Left hindlimb (tissue), 1 donor: ENCODE data around the gene PRR30.
A peak's percentile ranks its signal among the peaks of the same experiment; 100 is the strongest.
"Not testable (repeated sequence)": the region's sequence is repeated elsewhere in the genome, so short reads cannot be mapped to it uniquely, and the experiment has no call there.

ENCODE experiments used
- DNase-seq: peaks from one replicate; pipeline ENCODE4 v3.0.0-alpha.2; 2018

Gene PRR30

GRCh38 chr2:27127883-27128667 is 11.1 kb downstream of the PRR30 start:
- DNase-seq = no peak

DNA sequence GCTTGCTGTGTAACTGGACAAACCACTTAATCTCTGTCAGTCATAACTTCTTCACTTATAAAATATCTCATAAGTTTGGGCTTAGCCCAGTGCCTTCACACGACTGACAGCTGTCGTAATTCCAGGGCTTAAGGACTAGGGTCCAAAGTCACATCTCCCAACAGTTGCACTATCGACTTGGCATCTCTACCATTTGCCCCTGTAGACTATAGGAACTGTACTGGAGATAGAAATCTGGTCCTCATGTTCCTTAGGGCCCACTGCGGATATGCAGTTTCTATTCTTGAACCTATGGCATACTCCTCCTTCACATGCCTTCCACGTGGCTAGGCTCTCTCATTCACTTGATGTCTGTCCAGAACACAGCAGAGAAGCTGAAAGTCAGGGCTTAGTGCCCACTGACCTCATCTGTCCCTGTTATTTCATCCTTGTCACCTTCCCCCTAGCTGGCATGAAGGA is 12.9 kb downstream of the PRR30 start:
- DNase-seq = no peak

DNA sequence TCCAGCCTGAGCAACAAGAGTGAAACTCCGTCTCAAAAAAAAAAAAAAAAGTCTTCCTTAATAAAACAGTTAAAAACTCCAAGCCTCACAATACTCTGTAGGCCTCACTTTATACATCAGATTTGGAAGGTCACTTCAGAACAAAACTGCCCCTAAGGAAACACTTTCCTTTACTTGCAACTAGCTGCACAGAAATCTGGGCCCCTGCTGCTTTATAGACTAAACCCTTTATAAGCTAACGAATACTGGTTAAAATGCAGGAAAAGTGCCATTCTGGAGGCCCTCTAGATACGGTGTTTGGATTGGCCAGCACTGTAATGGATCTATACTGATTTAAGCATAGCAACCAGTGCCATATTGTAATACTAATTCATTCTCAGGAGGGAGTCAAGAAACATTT is 14.1 kb downstream of the PRR30 start:
- no peak for DNase-seq

DNA sequence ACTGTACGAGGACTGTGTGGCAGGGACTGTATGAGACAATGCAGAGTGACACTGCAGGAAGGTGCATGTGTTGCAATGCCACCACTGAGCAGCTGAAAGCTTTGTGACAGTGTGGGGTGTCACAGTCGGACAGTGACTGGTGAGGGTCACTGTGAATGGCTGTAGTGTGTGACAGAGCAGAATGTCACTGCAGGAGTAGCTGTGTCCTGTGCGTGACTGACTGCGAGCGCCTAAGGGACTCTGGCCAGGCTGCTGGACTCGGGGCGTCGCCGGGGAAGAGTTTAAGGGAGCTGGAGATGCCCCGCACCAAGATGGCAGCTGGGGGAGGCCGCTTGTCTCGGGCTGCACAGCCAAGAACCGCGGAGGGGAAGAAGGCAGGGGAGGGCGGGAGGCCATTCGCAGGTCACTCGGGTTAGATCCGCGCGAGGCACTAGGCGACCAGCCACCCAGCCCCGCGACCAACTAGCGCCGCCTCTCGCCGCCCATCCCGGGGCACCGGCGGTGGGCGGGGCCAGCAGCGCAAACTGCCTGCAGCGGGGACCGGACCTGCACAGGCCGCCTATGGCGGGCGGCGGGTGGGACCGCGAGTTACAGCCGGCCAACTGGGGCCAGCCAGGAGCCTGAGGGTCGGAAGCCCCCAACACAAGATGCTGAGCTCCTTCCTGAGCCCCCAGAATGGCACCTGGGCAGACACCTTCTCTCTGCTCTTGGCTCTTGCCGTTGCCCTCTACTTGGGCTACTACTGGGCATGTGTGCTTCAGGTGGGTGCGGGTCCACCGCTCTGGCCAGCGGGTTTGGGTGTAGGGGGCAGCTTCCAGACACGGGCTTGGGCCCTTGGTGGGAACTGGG is 15.7 kb downstream of the PRR30 start, which contains the start of gene ABHD1:
TSS of gene ABHD1 (plus strand) at position 514 of the 849 bp plus-strand sequence. CDS start at position 648, 134 bp downstream.
- DNase-seq = peak; percentile 55

GRCh38 chr2:27122791-27123190 is 16.4 kb downstream of the PRR30 start:
- DNase-seq = no peak

GRCh38 chr2:27121906-27122305 is 17.3 kb downstream of the PRR30 start:
- DNase-seq = no peak

GRCh38 chr2:27119330-27119670 is 19.9 kb downstream of the PRR30 start:
- not testable (repeated sequence) for DNase-seq

GRCh38 chr2:27118525-27119329 is 20.5 kb downstream of the PRR30 start, which contains the start of gene CGREF1:
TSS of gene CGREF1 (minus strand) at chr2:27119128. CDS start at chr2:27104366, 14,762 bp downstream.
- no peak for DNase-seq

GRCh38 chr2:27117995-27118524 is 21.1 kb downstream of the PRR30 start:
- no peak for DNase-seq

DNA sequence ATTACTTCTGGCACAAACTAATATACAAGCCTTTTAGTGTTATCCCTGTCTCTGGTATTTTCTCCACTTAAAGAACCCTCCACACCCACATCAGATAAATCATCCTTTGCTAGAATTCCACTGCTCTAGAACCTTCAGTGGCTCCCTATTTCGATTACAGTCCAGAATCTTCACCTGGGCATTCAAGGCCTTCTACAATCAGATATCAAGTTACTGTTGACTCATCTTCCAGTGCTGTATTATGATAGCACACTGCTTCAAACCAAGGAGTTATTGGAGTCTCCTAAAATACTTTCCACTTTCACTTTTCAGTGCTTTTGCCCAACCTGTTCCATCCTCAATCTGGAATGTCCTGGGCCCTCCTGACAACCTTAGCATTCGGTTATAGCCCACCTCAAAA is 23.7 kb downstream of the PRR30 start:
- no peak for DNase-seq

DNA sequence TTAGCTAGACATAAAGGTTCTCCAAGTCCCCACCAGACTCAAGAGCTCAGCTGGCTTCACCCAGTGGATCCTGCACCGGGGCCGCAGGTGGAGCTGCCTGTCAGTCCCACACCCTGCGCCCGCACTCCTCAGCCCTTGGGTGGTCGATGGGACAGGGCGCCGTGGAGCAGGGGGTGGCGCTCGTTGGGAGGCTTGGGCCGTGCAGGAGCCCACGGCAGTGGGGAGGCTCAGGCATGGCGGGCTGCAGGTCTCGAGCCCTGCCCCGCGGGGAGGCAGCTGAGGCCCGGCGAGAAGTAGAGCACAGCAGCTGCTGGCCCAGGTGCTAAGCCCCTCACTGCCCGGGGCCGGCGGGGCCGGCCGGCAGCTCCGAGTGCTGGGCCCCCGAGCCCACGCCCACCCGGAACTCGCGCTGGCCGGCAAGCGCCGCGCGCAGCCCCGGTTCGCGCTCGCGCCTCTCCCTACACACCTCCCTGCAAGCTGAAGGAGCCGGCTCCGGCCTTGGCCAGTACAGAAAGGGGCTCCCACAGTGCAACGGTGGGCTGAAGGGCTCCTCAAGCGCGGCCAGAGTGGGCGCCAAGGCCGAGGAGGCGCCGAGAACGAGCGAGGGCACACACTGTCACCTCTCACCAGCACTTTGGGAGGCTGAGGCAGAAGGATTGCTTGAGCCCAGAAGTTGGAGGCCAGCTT is 27.7 kb downstream of the PRR30 start:
- DNase-seq = not testable (repeated sequence)

DNA sequence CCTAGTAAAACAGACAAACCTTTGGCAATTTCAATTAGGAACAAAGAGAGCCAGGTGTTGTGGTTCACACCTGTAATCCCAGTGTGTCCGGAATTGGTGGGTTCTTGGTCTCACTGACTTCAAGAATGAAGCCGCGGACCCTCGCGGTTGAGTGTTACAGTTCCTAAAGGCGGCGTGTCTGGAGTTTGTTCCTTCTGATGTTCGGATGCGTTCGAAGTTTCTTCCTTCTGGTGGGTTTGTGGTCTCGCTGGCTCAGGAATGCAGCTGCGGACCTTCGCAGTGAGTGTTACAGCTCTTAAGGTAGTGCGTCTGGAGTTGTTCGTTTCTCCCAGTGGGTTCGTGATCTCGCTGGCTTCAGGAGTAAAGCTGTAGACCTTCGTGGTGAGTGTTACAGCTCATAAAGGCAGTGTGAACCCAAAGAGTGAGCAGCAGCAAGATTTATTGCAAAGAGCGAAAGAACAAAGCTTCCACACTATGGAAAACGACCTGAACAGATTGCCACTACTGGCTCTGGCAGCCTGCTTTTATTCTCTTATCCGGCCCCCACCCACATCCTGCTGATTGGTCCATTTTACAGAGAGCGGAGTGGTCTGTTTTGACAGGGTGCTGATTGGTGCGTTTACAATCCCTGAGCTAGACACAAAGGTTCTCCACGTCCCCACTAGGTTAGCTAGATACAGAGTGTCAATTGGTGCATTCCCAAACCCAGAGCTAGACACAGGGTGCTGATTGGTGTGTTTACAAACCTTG is 28.4 kb downstream of the PRR30 start:
- not testable (repeated sequence) for DNase-seq

DNA sequence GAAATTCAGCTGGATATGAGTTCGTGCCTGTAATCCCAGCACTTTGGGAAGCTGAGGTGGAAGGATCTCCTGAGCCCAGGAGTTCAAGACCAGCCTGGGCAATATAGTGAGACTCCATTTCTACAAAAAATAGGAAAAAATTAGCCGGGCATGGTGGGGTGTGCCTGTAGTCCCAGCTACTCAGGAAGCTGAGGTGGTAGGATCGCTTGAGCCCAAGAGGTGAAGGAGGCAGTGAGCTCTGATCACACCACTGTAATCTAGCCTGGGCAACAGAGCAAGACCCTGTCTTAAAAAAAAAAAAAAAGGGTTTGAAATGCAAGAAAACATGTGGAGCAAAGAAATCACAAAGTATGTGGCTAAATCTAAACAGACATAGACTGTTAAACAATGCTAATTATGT is 30.1 kb downstream of the PRR30 start:
- DNase-seq = no peak

- no peak for DNase-seq
Measured at GRCh38 chr2:27108221-27108620, 31.0 kb downstream of the PRR30 start.

DNA sequence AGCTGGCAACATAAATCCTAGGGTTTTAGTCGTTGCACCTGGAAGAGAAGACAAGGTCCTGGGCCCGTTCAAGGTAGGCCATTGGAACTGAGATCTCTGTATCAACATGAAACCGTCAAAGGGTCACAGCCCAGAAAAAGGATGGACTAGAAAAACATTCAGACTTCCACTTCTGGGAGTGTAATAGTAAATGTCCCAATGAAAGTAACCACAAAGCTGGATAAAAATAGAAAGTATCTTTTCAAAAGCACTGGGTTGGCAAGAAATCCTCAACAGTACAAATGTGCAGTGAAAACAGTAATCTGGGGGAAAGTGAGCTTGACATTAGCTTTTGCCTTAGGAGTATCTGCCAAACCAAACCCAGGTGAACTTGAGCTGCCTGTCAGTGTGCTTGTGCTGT is 33.2 kb downstream of the PRR30 start:
- no peak for DNase-seq

DNA sequence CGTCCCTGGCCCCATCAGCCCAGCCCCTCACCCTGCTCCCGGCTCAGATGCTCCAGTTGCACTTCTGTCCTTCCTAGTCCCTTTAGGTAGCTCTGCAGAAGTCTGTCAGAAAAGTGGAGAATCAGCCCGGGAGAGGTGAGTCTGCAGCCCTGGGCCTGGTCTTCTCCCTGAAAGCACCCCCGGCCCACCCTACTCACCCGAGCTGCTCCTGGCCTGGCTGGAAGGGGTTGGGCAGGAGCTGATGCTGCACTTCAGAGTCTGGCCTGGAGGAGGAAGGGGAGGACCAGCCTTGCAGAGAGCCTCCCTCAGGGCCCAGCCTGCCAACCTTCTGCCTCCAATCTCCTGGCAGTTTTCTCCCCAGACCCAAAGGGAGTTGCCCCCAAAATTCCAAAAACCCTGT is 36.9 kb downstream of the PRR30 start:
- DNase-seq = no peak

DNA sequence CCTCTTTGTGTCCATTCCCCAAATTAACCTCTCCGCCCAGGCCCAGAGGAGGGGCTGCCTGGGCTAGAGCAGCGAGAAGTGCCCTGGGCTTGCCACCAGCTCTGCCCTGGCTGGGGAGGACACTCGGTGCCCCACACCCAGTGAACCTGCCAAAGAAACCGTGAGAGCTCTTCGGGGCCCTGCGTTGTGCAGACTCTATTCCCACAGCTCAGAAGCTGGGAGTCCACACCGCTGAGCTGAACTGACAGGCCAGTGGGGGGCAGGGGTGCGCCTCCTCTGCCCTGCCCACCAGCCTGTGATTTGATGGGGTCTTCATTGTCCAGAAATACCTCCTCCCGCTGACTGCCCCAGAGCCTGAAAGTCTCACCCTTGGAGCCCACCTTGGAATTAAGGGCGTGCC is 39.2 kb downstream of the PRR30 start:
- no peak for DNase-seq

GRCh38 chr2:27099334-27099955 is 39.8 kb downstream of the PRR30 start:
- DNase-seq = no peak

- DNase-seq = no peak
Measured at GRCh38 chr2:27097341-27097740, 41.9 kb downstream of the PRR30 start.

GRCh38 chr2:27096748-27097297 is 42.4 kb downstream of the PRR30 start:
- no peak for DNase-seq
